WTC11 (cell line): ENCODE measurements around the gene PRR23E.

Experiments used
- CBFB ChIP-seq: sonication (generic); formaldehyde crosslinking; IDR thresholded peaks from 2 replicates; pipeline ENCODE4 v1.8.1; 2022; ENCODE audit warnings: mild to moderate bottlenecking, low read depth, missing genetic modification reagents
- CTCF ChIP-seq: fragments of 200-600 bp; IDR thresholded peaks from 2 replicates; pipeline ENCODE4 v1.8.0; 2022; ENCODE audit warnings: antibody characterized with exemption
- ETV6 ChIP-seq: sonication (generic); formaldehyde crosslinking; IDR thresholded peaks from 2 replicates; pipeline ENCODE4 v1.8.1; 2022; ENCODE audit warnings: mild to moderate bottlenecking, missing genetic modification reagents
- PREB ChIP-seq: sonication (generic); formaldehyde crosslinking; IDR thresholded peaks from 2 replicates; pipeline ENCODE4 v1.8.1; 2022; ENCODE audit warnings: mild to moderate bottlenecking, missing genetic modification reagents, moderate library complexity, borderline replicate concordance
- TCF7 ChIP-seq: sonication (generic); formaldehyde crosslinking; IDR thresholded peaks from 2 replicates; pipeline ENCODE4 v1.8.0; 2022; ENCODE audit warnings: mild to moderate bottlenecking, low read depth, missing genetic modification reagents, moderate library complexity
- TEAD1 ChIP-seq: sonication (generic); formaldehyde crosslinking; IDR thresholded peaks from 2 replicates; pipeline ENCODE4 v1.8.0; 2022; ENCODE audit warnings: mild to moderate bottlenecking, missing genetic modification reagents
- ZBTB21 ChIP-seq: sonication (generic); formaldehyde crosslinking; IDR thresholded peaks from 2 replicates; pipeline ENCODE4 v1.8.1; 2023; ENCODE audit warnings: mild to moderate bottlenecking, missing genetic modification reagents, borderline replicate concordance
- ZNF532 ChIP-seq: fragments of 250-450 bp; sonication (Bioruptor Pico); IDR thresholded peaks from 2 replicates; pipeline ENCODE4 v1.9.0; 2021; ENCODE audit warnings: mild to moderate bottlenecking, borderline replicate concordance

GRCh38 chr3:127158614-127159229 lies 34.2 kb upstream of the PRR23E start:
- TF ChIP-seq CBFB (CRISPR knock-in tag) (no peak), TEAD1 (CRISPR knock-in tag) (peak; percentile 75; the same call in 1 of the 2 replicates), ETV6 (peak; percentile 80), ZNF532 (CRISPR knock-in tag) (no peak), CTCF (no peak), ZBTB21 (no peak), TCF7 (CRISPR knock-in tag) (no peak), PREB (CRISPR knock-in tag) (no peak)
